ENCODE results near the gene FAT2. TPM values are rescaled to one million over a fixed set of nuclear protein-coding genes. Genes with fewer than 3 reads are reported as not detected.

Gene FAT2
- polyA plus RNA-seq, 2 of the 4 experiments (the other 2 are of a cell fraction) = 0.03 TPM; not detected in 1

GRCh38 chr5:151549713-151550112, 41.4 kb downstream of the FAT2 start:
- ATAC-seq (no peak), DNase-seq (ENCODE audit: low read depth in 1 of 2, low spot score in 1 of 2) (no peak), FAIRE-seq (no peak)
- ChIA-PET CTCF (interaction anchor here (1.4 kb wide), 1 partner anchor 28 kb away, joined by 3 read pairs; no protein-coding TSS in a partner anchor), POLR2A (no interaction called here)
- H3K4me3 ChIP-seq = no peak overlapping the region
- H3K27ac ChIP-seq = no peak overlapping the region
- WGBS (ENCODE audit: missing lambda C conversion rate) = 8% methylated on average over 2 of the region's 2 CpGs
- no peaks in the 10 kb centered on the region for H3K9me3 ChIP-seq
- no peak overlapping the region for H3K4me2 ChIP-seq
- no peaks in the 10 kb centered on the region for H3K4me1 ChIP-seq
- TF ChIP-seq FOSB (CRISPR knock-in tag; IDR thresholded peaks at IDR 0.05) (no peak), FOSL2 (IDR thresholded peaks at IDR 0.05) (no peak), FOSL2 (CRISPR knock-in tag; IDR thresholded peaks at IDR 0.05) (no peak), ZSCAN20 (CRISPR knock-in tag; IDR thresholded peaks at IDR 0.05) (no peak), BHLHE40 (IDR thresholded peaks at IDR 0.05; ENCODE audit: low read depth, low read length) (no peak), FOXS1 (CRISPR knock-in tag; IDR thresholded peaks at IDR 0.05) (no peak), TFCP2L1 (CRISPR knock-in tag; IDR thresholded peaks at IDR 0.05) (no peak), HEYL (CRISPR knock-in tag; IDR thresholded peaks at IDR 0.05) (no peak), MAX (IDR thresholded peaks at IDR 0.05) (no peak), NPAS2 (CRISPR knock-in tag; IDR thresholded peaks at IDR 0.05; ENCODE audit: borderline replicate concordance) (no peak), SMC3 (IDR thresholded peaks at IDR 0.05) (no peak), ZC3H11A (IDR thresholded peaks at IDR 0.05) (no peak)
- TF ChIP-seq, protein P1, sequence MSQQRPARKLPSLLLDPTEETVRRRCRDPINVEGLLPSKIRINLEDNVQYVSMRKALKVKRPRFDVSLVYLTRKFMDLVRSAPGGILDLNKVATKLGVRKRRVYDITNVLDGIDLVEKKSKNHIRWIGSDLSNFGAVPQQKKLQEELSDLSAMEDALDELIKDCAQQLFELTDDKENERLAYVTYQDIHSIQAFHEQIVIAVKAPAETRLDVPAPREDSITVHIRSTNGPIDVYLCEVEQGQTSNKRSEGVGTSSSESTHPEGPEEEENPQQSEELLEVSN (IDR thresholded peaks at IDR 0.05; ENCODE audit: borderline replicate concordance, low read depth) = no peak

DNA sequence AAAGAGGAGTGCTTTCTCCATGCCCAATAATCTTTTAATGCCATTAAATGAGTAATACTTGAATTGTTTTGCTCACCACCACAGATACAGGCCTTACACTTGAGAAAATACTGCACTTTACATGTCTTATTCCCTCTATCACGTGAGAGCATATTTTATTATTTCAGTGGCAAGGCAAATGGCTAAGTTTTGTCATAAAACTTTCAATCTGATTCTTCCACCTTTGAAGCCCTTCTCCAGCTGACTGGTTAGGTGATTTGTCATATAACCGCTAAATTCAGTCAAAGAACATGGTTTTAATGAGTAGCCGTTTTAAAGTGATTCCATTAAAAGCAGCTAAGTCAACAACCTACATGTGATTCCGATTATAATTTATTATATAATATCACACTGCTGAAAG, 43.8 kb downstream of the FAT2 start:
- no peak overlapping the region for H3K27ac ChIP-seq
- H3K4me1 ChIP-seq = no peaks in the 10 kb centered on the region
- ATAC-seq (no peak), DNase-seq (ENCODE audit: low read depth in 1 of 2, low spot score in 1 of 2) (no peak), FAIRE-seq (no peak)
- H3K9me3 ChIP-seq = no peaks in the 10 kb centered on the region
- TF ChIP-seq NPAS2 (CRISPR knock-in tag; IDR thresholded peaks at IDR 0.05; ENCODE audit: borderline replicate concordance) = no peak
- no peak for TF ChIP-seq ZSCAN20 (CRISPR knock-in tag; IDR thresholded peaks at IDR 0.05)
- no peak for TF ChIP-seq RFX5 (IDR thresholded peaks at IDR 0.05)
- no peak for TF ChIP-seq MAZ (IDR thresholded peaks at IDR 0.05; ENCODE audit: borderline replicate concordance, low read depth, low read length)
- no peak for TF ChIP-seq KDM5A (IDR thresholded peaks at IDR 0.05)
- TF ChIP-seq REST (IDR thresholded peaks at IDR 0.05) = no peak
- no peak for TF ChIP-seq JUN (IDR thresholded peaks at IDR 0.05)
- TF ChIP-seq RCOR1 (IDR thresholded peaks at IDR 0.05; ENCODE audit: low read depth, low read length) = no peak
- TF ChIP-seq NFE2L2 (conservative IDR thresholded peaks at IDR 0.05; ENCODE audit: low read length) = no peak
- ChIA-PET POLR2A (no interaction called here), CTCF (no interaction called here)
- no peak overlapping the region for H3K4me3 ChIP-seq
- 29% methylated on average over 4 of the region's 4 CpGs for WGBS (ENCODE audit: missing lambda C conversion rate)
- H3K4me2 ChIP-seq = no peak overlapping the region

- no peak overlapping the region for H3K4me3 ChIP-seq
- FAIRE-seq (no peak), ATAC-seq (no peak), DNase-seq (ENCODE audit: low read depth in 1 of 2, low spot score in 1 of 2) (no peak)
- H3K4me2 ChIP-seq = no peak overlapping the region
- no peaks in the 10 kb centered on the region for H3K4me1 ChIP-seq
- 7% methylated on average over 2 of the region's 2 CpGs for WGBS (ENCODE audit: missing lambda C conversion rate)
- no peak for TF ChIP-seq ESRRA (IDR thresholded peaks at IDR 0.05; ENCODE audit: borderline replicate concordance, low read length)
- TF ChIP-seq ZSCAN20 (CRISPR knock-in tag; IDR thresholded peaks at IDR 0.05) = no peak
- TF ChIP-seq GATA3 (IDR thresholded peaks at IDR 0.05; ENCODE audit: borderline replicate concordance) = no peak
- TF ChIP-seq, protein P2, sequence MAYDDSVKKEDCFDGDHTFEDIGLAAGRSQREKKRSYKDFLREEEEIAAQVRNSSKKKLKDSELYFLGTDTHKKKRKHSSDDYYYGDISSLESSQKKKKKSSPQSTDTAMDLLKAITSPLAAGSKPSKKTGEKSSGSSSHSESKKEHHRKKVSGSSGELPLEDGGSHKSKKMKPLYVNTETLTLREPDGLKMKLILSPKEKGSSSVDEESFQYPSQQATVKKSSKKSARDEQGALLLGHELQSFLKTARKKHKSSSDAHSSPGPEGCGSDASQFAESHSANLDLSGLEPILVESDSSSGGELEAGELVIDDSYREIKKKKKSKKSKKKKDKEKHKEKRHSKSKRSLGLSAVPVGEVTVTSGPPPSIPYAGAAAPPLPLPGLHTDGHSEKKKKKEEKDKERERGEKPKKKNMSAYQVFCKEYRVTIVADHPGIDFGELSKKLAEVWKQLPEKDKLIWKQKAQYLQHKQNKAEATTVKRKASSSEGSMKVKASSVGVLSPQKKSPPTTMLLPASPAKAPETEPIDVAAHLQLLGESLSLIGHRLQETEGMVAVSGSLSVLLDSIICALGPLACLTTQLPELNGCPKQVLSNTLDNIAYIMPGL (CRISPR knock-in tag; IDR thresholded peaks at IDR 0.05; ENCODE audit: borderline replicate concordance) = no peak
- TF ChIP-seq RFX5 (IDR thresholded peaks at IDR 0.05) = no peak
- TF ChIP-seq MAFK (IDR thresholded peaks at IDR 0.05; ENCODE audit: partially characterized antibody) = no peak
- POLR2A ChIA-PET = no interaction called here
- H3K27ac ChIP-seq = no peak overlapping the region
- no peaks in the 10 kb centered on the region for H3K9me3 ChIP-seq
- CTCF ChIA-PET = no interaction called here
These were observed 49.6 kb downstream of the FAT2 start for GRCh38 chr5:151541571-151541970.

Measured in A549 (cell line).